AG09319 (cell line): ENCODE measurements around the gene PTGR2.
"Not testable (repeated sequence)": the region's sequence is repeated elsewhere in the genome, so short reads cannot be mapped to it uniquely, and the experiment has no call there.

Experiments
- DNase-seq: peaks from one replicate; pipeline ENCODE4 v3.0.0-alpha.2; 2010; ENCODE audit warnings: low read depth; ENCODE audit errors: extremely low read depth
- TF ChIP-seq, protein P1 (sequence below): IDR thresholded peaks from 2 replicates; pipeline ENCODE4 v1.5.1; 2011; ENCODE audit warnings: low read depth, mild to moderate bottlenecking, inconsistent platforms, low read length, moderate library complexity

Gene PTGR2

DNA sequence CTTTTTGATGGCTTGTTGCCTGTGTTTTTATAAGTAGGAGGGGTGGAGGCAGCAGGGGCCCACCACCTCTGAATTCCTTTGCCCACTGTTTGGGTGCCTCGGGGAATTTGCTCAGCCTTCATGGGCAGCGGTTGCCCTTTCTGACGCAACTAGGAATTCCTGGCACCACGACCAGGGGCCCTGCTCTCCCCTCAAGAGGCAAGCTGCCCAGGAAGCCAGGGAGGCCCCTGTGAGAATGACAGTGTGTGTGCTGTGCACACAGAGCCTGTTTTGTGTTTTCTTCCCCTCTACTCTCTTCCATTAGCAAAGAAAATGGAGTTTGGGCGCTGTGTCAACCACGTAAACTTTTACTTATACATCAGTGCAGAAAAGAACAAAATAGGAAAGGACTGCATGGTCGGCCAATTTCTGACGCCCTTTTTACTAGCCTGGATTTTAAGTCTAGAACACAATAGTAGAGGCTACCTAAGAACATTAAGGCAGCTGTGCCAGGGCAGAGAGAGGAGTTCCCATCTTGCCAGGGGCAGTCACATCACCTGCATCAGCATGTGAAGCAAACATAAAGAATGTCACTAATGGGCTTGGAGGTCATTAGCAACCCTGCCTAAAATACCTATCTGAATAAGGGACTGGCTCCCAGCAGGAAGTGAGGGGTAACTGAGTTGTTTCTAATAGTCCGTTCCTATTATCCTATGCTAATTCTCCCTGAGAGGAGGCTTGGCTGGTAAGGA, 17.9 kb upstream of the PTGR2 start:
- TF ChIP-seq, protein P1, sequence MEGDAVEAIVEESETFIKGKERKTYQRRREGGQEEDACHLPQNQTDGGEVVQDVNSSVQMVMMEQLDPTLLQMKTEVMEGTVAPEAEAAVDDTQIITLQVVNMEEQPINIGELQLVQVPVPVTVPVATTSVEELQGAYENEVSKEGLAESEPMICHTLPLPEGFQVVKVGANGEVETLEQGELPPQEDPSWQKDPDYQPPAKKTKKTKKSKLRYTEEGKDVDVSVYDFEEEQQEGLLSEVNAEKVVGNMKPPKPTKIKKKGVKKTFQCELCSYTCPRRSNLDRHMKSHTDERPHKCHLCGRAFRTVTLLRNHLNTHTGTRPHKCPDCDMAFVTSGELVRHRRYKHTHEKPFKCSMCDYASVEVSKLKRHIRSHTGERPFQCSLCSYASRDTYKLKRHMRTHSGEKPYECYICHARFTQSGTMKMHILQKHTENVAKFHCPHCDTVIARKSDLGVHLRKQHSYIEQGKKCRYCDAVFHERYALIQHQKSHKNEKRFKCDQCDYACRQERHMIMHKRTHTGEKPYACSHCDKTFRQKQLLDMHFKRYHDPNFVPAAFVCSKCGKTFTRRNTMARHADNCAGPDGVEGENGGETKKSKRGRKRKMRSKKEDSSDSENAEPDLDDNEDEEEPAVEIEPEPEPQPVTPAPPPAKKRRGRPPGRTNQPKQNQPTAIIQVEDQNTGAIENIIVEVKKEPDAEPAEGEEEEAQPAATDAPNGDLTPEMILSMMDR, result no peak
- DNase-seq, result peak; percentile 49

DNA sequence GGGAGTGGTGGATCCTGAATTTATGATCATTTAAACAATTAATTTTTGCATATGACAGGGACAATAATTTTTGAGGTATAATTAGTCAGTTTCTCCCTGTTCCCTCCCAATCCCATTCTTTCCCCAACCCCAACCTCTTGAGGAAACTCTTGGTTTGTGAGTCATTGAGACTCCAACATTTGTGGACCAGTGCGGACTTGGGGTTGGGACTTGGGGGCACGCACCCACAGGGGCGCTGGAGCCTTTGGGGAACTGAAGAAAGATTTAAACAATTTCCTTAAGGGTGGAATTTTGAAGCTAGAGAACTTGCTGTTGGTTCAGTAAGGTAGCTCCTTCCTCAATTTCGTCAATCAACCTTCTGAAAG, 17.4 kb upstream of the PTGR2 start:
- no peak for DNase-seq
- TF ChIP-seq, protein P1, result no peak

DNA sequence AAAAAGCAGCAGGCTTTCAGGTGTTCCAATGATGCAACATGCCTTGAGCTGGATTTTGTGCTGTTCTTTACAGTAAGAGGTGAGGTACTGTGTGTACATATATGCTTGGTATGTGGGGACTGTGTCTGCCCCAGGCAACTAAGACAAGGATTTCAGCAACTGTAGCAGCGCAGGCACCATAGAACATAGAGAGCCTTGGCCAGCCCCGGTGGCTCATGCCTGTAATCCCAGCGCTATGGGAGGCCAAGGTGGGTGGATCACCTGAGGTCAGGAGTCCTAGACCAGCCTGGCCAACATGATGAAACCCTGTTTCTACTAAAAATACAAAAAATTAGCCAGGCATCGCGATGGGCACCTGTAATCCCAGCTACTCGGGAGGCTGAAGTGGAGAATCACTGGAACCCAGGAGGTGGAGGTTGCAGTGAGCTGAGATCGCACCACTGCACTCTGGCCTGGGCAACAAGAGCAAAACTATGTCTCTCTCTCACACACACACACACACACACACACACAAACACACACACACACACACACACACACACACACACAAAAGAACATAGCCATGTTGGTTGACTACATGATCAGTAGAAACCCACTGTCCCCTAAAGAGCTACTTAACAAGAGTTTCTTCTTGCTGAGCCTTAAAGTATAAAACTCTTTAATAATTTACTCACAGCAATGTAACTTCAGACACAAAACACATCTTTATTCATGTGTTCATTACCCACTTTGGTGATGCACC, 13.2 kb upstream of the PTGR2 start:
- DNase-seq, result not testable (repeated sequence)

DNA sequence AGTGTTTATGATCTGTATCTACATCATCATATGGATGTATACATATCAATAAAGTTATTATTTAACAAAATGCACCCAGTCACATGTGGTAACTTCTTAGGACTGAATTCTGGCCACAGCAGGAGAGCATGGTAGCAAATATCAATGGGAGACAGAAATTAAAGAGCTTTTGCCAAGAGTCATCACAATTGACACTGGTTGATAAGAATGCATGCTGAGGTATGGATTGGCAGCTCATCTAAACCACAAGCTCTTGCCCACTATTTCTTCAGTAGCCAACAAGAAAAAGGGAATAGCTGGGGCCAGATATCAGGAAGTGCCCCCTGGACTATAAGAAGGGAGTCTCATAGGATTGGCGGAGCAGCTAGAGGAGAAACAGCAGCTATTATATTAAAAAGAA, 9.4 kb upstream of the PTGR2 start:
- TF ChIP-seq, protein P1, result no peak
- DNase-seq, result no peak

DNA sequence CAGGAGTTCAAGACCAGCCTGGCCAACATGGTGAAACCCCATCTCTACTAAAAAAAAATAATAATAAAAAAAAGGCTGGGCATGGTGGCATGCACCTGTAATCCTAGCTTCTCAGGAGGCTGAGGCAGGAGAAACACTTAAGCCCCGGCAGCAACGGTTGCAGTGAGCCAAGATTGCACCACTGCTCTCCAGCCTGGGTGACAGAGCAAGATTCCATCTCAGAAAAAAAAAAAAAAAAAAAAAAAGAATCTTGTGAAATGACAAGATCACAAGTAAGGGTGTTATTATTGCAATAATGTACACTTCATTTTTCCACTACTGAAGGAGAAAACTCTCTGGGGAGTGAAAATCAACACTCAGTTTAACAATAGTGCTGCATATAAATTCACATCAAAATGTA, 8.8 kb upstream of the PTGR2 start:
- TF ChIP-seq, protein P1, result no peak
- no peak for DNase-seq

DNA sequence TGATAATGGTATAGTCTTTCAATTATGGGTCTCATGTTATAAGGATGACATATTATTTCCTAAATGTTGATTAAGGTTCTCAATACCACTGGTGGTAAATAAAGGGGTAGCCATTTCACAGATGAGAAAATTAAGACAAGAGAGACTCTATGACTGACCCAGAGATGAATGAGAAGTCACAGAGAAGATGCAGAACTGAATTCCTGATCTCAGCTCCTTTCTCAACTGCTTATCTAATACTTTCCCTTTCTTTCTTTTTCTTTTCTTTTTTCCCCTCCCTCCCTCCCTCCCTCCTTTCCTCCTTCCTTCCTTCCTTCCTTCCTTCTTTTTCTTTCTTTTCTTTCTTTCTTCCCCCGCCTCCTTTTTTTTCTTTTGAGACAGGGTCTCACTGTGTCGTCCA, 8.3 kb upstream of the PTGR2 start:
- no peak for DNase-seq
- TF ChIP-seq, protein P1, result no peak

DNA sequence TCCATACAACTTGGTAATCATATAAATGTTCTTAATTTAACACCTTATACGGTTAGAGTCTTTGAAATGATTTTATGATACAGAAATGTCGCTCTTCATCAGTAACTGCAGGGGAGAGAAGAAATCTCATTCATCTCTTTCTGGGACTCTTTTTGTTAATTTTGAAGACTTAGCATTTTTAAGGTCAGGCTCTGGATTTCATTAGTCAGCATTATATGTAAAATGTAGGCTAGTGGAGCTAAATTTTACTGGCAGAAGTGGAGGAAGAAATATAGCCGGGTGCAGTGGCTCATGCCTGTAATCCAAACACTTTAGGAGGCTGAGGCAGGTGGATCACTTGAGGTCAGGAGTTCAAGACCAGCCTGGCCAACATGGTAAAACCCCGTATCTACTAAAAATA, 4.7 kb upstream of the PTGR2 start:
- no peak for DNase-seq
- TF ChIP-seq, protein P1, result no peak
